Upper lobe of right lung (tissue), 1 donor: ENCODE measurements around the gene KCNN4. TPM values are rescaled to one million over a fixed set of nuclear protein-coding genes. Genes with fewer than 3 reads are reported as not detected.
A peak's percentile ranks its signal among the peaks of the same experiment; 100 is the strongest.

Experiments
- ATAC-seq: fragments of 200-7000 bp; cut with Tn5 transposase; one replicate; pipeline ENCODE4 v1.9.1; 2020; ENCODE audit warnings: mild to moderate bottlenecking, moderate library complexity
- DNase-seq: peaks from one replicate; pipeline ENCODE4 v3.0.0-alpha.2; 2020
- H3K27ac ChIP-seq: fragments of 200-600 bp; one replicate; pipeline ENCODE4 v1.8.0; 2022
- H3K27me3 ChIP-seq: fragments of 200-600 bp; one replicate; pipeline ENCODE4 v1.8.0; 2022; ENCODE audit warnings: mild to moderate bottlenecking
- H3K36me3 ChIP-seq: fragments of 200-600 bp; one replicate; pipeline ENCODE4 v1.8.0; 2022
- H3K4me1 ChIP-seq: fragments of 200-600 bp; one replicate; pipeline ENCODE4 v1.8.0; 2022
- H3K4me3 ChIP-seq: fragments of 200-600 bp; one replicate; pipeline ENCODE4 v1.8.0; 2022; ENCODE audit warnings: mild to moderate bottlenecking
- H3K9me3 ChIP-seq: fragments of 200-600 bp; one replicate; pipeline ENCODE4 v1.8.0; 2022
- intact Hi-C: fragments of 100-400 bp; cut with DNase I; formaldehyde crosslinking; loops from one replicate; pipeline ENCODE4 v1.11.0; 2022
- total RNA-seq: library from RNA; stranded (reverse); fragmentation: NEBNext Ultra II Directional; extraction: Animal tissue kit (Norgen Biotek cat#: 25700); gene quantifications from one replicate; pipeline ENCODE4 v1.2.1, GENCODE V29; 2021
- TF ChIP-seq, protein P1 (sequence below): fragments of 200-600 bp; IDR thresholded peaks from one replicate; pipeline ENCODE4 v1.8.0; 2022; ENCODE audit warnings: antibody characterized with exemption
- donor health status: DM: no; HTN: yes; CAD: no; lungs with severe emphysema.

The KCNN4 gene
- total RNA-seq, 1 donor from 2014 or later, result 7.3 TPM

DNA sequence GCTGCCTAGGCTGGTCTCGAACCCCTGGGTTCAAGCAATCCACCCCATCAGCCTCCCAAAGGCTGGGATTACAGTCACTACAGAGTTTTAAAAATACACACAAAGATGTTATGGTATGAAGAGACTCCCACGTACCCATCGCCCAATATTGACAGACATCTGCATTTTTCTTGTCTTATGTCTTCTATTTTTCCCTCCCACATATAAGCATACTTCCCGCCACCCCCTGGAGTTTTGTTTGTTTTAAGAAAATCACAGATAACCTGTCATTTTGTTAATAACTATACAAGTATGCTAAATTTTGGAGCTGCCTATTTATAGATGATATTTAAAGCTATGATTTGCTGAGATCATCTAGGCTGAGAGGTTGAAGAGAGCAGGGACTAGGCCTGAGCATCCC, 19.8 kb downstream of the KCNN4 start:
- Histone ChIP-seq H3K4me1 (peaks cover 10% of the 10 kb centered on the region), H3K4me3 (no peak overlapping the region), H3K9me3 (no peaks in the 10 kb centered on the region), H3K27ac (no peak overlapping the region), H3K36me3 (no peaks in the 10 kb centered on the region), H3K27me3 (no peaks in the 10 kb centered on the region)
- no peak for DNase-seq
- TF ChIP-seq, protein P1, sequence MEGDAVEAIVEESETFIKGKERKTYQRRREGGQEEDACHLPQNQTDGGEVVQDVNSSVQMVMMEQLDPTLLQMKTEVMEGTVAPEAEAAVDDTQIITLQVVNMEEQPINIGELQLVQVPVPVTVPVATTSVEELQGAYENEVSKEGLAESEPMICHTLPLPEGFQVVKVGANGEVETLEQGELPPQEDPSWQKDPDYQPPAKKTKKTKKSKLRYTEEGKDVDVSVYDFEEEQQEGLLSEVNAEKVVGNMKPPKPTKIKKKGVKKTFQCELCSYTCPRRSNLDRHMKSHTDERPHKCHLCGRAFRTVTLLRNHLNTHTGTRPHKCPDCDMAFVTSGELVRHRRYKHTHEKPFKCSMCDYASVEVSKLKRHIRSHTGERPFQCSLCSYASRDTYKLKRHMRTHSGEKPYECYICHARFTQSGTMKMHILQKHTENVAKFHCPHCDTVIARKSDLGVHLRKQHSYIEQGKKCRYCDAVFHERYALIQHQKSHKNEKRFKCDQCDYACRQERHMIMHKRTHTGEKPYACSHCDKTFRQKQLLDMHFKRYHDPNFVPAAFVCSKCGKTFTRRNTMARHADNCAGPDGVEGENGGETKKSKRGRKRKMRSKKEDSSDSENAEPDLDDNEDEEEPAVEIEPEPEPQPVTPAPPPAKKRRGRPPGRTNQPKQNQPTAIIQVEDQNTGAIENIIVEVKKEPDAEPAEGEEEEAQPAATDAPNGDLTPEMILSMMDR, result no peak
- intact Hi-C loops, result no loop called here
- ATAC-seq, result no peak

DNA sequence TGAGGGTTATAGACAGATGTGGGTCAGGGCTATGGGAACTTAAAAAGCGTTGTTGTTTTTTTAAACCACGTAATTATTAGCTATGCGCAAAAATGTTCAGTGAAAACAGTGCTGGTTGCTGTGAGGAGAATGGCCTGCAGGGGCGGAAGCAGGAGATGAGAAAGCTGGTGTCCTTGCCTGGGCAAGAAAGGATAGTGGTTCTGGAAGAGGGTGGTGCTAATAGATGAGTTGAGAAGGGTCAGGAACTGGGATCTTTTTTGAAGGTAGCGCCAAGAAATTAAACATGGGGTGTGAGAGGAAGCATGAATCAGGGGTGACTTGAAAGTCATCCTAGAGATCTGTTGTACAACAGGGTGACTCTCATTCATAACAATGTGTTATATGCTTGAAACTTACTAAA, 21.3 kb downstream of the KCNN4 start:
- H3K4me1 ChIP-seq, result no peaks in the 10 kb centered on the region
- H3K27ac ChIP-seq, result no peak overlapping the region
- DNase-seq (no peak), ATAC-seq (no peak)
- no peaks in the 10 kb centered on the region for H3K36me3 ChIP-seq
- H3K9me3 ChIP-seq, result no peaks in the 10 kb centered on the region
- no peak overlapping the region for H3K4me3 ChIP-seq
- H3K27me3 ChIP-seq, result no peaks in the 10 kb centered on the region
- intact Hi-C loops, result no loop called here
- TF ChIP-seq, protein P1, result no peak

DNA sequence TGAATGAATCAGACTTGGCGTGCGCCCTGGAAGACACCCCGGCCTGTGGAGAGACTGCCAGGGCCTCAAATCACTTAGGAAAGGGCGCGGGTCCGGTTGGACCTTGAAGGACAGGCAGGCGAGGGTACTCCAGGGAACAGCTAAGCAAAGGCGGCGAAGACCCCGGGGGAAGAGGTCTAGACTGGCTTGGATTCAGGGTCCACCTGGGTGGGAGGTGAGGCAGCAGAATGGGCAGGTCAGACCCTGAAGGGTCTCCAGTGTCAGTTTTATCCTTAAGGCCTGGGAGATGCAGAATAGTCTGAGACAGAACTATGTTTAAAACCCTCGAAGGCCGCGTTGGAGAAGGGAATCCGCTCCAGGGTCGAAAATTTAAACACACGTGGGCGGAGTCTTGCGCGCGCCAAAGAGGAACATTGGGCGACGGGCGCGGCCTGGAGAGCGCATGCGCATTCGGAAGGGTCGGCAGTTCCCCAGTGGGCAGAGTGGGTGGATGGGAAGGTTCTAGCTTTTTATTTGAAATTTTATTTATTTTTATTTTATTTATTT, 25.4 kb downstream of the KCNN4 start:
- Histone ChIP-seq H3K4me1 (peaks cover 18% of the 10 kb centered on the region), H3K27ac (peak overlapping the region; percentile 97), H3K4me3 (peak overlapping the region; percentile 69), H3K9me3 (no peaks in the 10 kb centered on the region), H3K36me3 (peaks cover 8% of the 10 kb centered on the region), H3K27me3 (no peaks in the 10 kb centered on the region)
- TF ChIP-seq, protein P1, result no peak
- intact Hi-C loops, result no loop called here
- ATAC-seq (peak; percentile 55), DNase-seq (peak; percentile 92)

DNA sequence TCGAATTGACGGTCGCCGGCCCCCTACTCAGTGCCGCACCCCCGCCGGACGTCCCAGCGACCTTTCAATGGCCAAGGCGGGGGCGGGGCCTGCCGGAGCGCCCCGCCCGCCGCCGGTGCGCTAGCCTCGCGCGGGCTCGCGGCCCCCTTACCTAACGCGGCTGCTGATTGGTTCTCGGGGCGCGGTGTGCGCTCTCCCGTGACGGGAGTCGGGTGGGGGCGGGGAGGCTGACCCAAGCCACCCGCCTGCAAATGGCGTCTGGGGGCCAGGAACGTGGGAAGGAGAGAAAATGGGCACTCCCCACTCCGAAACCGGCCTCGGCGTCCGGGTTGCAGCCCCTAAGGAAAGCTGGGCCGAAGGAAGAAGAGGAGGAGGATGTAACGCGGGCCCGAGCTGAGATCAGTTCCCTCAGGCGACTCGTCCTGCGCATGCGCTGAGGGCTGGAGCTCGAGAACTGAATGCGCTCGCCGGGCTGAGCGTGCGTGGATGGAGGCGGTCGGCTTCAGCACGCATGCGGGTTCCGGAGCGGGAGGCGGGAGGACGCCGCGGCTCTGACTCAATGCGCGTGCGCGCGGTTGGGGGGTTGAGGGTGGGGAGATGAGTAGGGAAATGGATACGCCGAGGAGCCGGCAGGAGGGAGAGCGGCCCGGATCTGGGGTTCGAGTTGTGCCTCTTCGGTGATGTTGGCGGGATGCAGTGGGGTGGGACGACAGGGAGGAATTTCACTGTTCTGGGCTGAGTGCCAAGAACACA, 26.1 kb downstream of the KCNN4 start, which contains the start of gene SMG9:
SMG9 (minus strand) TSS at position 460 of the 753 bp plus-strand sequence. CDS start 4,221 bp downstream, outside the sequence.
- H3K4me1 ChIP-seq, result peaks cover 18% of the 10 kb centered on the region
- intact Hi-C loops, result no loop called here

DNA sequence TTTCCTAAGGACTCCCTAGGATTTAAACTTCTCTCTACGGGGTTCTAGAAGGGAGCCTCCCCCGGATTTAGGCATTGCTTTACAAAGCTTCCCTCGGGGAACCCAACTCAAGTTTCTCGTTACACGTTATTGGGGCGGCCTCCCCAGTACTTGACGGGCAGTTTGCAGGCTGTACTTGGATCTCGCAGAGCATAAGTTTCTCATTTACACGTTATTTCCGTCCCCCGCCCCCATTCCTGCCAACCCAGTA, 26.6 kb downstream of the KCNN4 start:
- Histone ChIP-seq H3K9me3 (no peaks in the 10 kb centered on the region), H3K36me3 (peaks cover 20% of the 10 kb centered on the region), H3K27ac (peak overlapping the region; percentile 97), H3K27me3 (no peaks in the 10 kb centered on the region), H3K4me3 (peak overlapping the region; percentile 69), H3K4me1 (peaks cover 18% of the 10 kb centered on the region)
- TF ChIP-seq, protein P1, result no peak
- ATAC-seq (no peak), DNase-seq (no peak)
- intact Hi-C loops, result no loop called here

More for the DNA sequence above, 26.1 kb downstream of the KCNN4 start, which contains the start of gene SMG9:
- H3K4me3 ChIP-seq, result peak within 1 kb of the TSS; percentile 69
- DNase-seq, result peak; percentile 100
- peak within 1 kb of the TSS; percentile 97 for H3K27ac ChIP-seq
- peaks cover 15% of the 10 kb centered on the region for H3K36me3 ChIP-seq
- H3K9me3 ChIP-seq, result no peaks in the 10 kb centered on the region
- no peaks in the 10 kb centered on the region for H3K27me3 ChIP-seq
- TF ChIP-seq, protein P1, result no peak
- ATAC-seq, result peak; percentile 94
